GM12878 (cell line): ENCODE data around the gene MFAP3L. TPM values are rescaled to one million over a fixed set of nuclear protein-coding genes. Genes with fewer than 3 reads are reported as not detected.
"Not testable (repeated sequence)": the region's sequence is repeated elsewhere in the genome, so short reads cannot be mapped to it uniquely, and the experiment has no call there.

ENCODE experiments used
- ATAC-seq: fragments of 200-7000 bp; cut with Tn5 transposase; 3 replicates; pipeline ENCODE4 v1.9.1; 2020; ENCODE audit warnings: mild to moderate bottlenecking, moderate library complexity
- BruUV-seq: library from RNA; stranded (reverse); fragments of 400-500 nt; replicated peaks from 2 replicates; lab custom pipeline; 2021; lab: Mats Ljungman, UMichigan
- CTCF ChIA-PET: fragments of 300-600 bp; sonication (Branson Sonifier 250); formaldehyde crosslinking; extraction: SDS; loops from one replicate; lab custom pipeline; 2021; ENCODE audit warnings: inconsistent platforms; lab: Yijun Ruan, JAX
- POLR2A ChIA-PET: fragments of 350-600 bp; formaldehyde crosslinking; extraction: SDS; loops from one replicate; lab custom pipeline; 2021; ENCODE audit warnings: inconsistent platforms; lab: Charles Lee
- RAD21 ChIA-PET: fragments of 300-600 bp; sonication (Branson Sonifier 250); formaldehyde crosslinking; loops from one replicate; lab custom pipeline; 2023; ENCODE audit warnings: antibody characterized with exemption; ENCODE audit not compliant: unreplicated experiment; lab: Charles Lee
- SMC1A ChIA-PET: fragments of 300-600 bp; sonication (Branson Sonifier 250); formaldehyde crosslinking; loops from one replicate; lab custom pipeline; 2023; ENCODE audit not compliant: unreplicated experiment, uncharacterized antibody; lab: Charles Lee
- DNase-seq: peaks from one replicate; pipeline ENCODE4 v3.0.0-alpha.2; 2011; ENCODE audit warnings: low read depth, low spot score
- FAIRE-seq: peaks from 3 replicates; lab custom pipeline; 2011; peaks lifted over from hg19 to GRCh38; lab: Jason Lieb, UNC
- H2AFZ ChIP-seq: 2 replicates; pipeline ENCODE4 v1.6.0; 2011; ENCODE audit warnings: low read depth, low read length, control low read depth; ENCODE audit not compliant: control insufficient read depth
- H3K27ac ChIP-seq: 2 replicates; pipeline ENCODE4 v1.5.1; 2011; ENCODE audit warnings: control low read depth; ENCODE audit not compliant: control insufficient read depth, insufficient read depth
- H3K27me3 ChIP-seq, 2 experiments: replicated peaks in 1 of 2; 2 replicates each; pipeline versions ENCODE4 v1.6.0 to v1.6.1; 2011; ENCODE audit warnings: low read length in 1 of 2; ENCODE audit not compliant: control insufficient read depth in 2 of 2, insufficient read depth in 2 of 2
- H3K36me3 ChIP-seq, 2 experiments: 2 replicates each; pipeline ENCODE4 v1.5.1; 2011; ENCODE audit warnings: low read length in 1 of 2; ENCODE audit not compliant: control insufficient read depth in 2 of 2, insufficient read depth in 2 of 2
- H3K4me1 ChIP-seq: 2 replicates; pipeline ENCODE4 v1.6.1; 2011; ENCODE audit warnings: mild to moderate bottlenecking, low read length, moderate library complexity, mixed read lengths; ENCODE audit not compliant: control insufficient read depth, insufficient read depth
- H3K4me2 ChIP-seq: 2 replicates; pipeline ENCODE4 v1.6.0; 2011; ENCODE audit warnings: control low read depth; ENCODE audit not compliant: control insufficient read depth, insufficient read depth
- H3K4me3 ChIP-seq: fragments of 200-600 bp; sonication (generic); 2 replicates; pipeline ENCODE4 v1.5.1; 2016
- H3K79me2 ChIP-seq: 2 replicates; pipeline ENCODE4 v1.6.0; 2011; ENCODE audit warnings: low read length; ENCODE audit not compliant: control insufficient read depth, insufficient read depth
- H3K9ac ChIP-seq: 2 replicates; pipeline ENCODE4 v1.8.0; 2011; ENCODE audit warnings: low read length, control low read depth, mixed read lengths; ENCODE audit not compliant: control insufficient read depth, insufficient read depth
- H3K9me3 ChIP-seq: replicated peaks from 3 replicates; pipeline ENCODE4 v1.5.1; 2011; ENCODE audit warnings: mild to moderate bottlenecking, low read length; ENCODE audit not compliant: control insufficient read depth, insufficient read depth
- H4K20me1 ChIP-seq: 2 replicates; pipeline ENCODE4 v1.6.0; 2011; ENCODE audit not compliant: control insufficient read depth, insufficient read depth
- ATF3 ChIP-seq: IDR thresholded peaks from 2 replicates; pipeline ENCODE4 v1.6.1; 2011; ENCODE audit warnings: low read depth, mild to moderate bottlenecking, low read length, moderate library complexity, borderline replicate concordance; ENCODE audit errors: extremely low read depth
- BACH1 ChIP-seq: fragments of 450-650 bp; IDR thresholded peaks from 2 replicates; pipeline ENCODE4 v1.6.1; 2017; ENCODE audit warnings: mild to moderate bottlenecking, borderline replicate concordance
- BRCA1 ChIP-seq: IDR thresholded peaks from 2 replicates; pipeline ENCODE4 v1.6.1; 2011; ENCODE audit warnings: low read depth, low read length, improper control_type of control experiment
- FOXM1 ChIP-seq: IDR thresholded peaks from 2 replicates; pipeline ENCODE4 v1.6.1; 2012; ENCODE audit warnings: low read depth, mild to moderate bottlenecking, inconsistent platforms, low read length, moderate library complexity
- HDGF ChIP-seq: fragments of 450-650 bp; IDR thresholded peaks from 2 replicates; pipeline ENCODE4 v1.6.1; 2016; ENCODE audit warnings: antibody characterized with exemption
- MAX ChIP-seq: IDR thresholded peaks from 2 replicates; pipeline ENCODE4 v1.6.1; 2012; ENCODE audit warnings: low read depth, low read length, improper control_type of control experiment
- REST ChIP-seq: IDR thresholded peaks from 2 replicates; pipeline ENCODE4 v1.6.1; 2012; ENCODE audit warnings: mild to moderate bottlenecking, low read depth, low read length
- SP1 ChIP-seq: IDR thresholded peaks from one replicate; pipeline ENCODE4 v1.6.1; 2011; ENCODE audit warnings: low read depth, low read length
- ZBTB40 ChIP-seq: fragments of 450-650 bp; IDR thresholded peaks from 2 replicates; pipeline ENCODE4 v1.6.1; 2016; ENCODE audit warnings: mild to moderate bottlenecking, moderate library complexity, borderline replicate concordance
- WGBS: methylation state at CpG from one replicate; pipeline ENCODE4 v1.1.6; 2016; ENCODE audit warnings: low lambda C conversion rate; ENCODE audit not compliant: insufficient replicate concordance, insufficient coverage; ENCODE audit errors: missing lambda C conversion rate; 5-methylcytosine and 5-hydroxymethylcytosine counted together
- in situ Hi-C: fragments of 300-500 bp; cut with MboI; formaldehyde crosslinking; loops from 9 replicates; pipeline ENCODE4 v1.14.3; 2018; ENCODE audit warnings: mixed read lengths
- intact Hi-C: fragments of 100-400 bp; cut with micrococcal nuclease; formaldehyde crosslinking; loops from one replicate; pipeline ENCODE4 v1.14.2; 2022; ENCODE audit not compliant: unreplicated experiment
- polyA plus RNA-seq, 11 experiments: library from polyadenylated mRNA; depleted of rRNA in 4 of 11; unstranded in 6 of 11; stranded (reverse) in 5 of 11; fragments of >200 nt; fragmentation: Nextera tagmentation in 4 of 11; fragmentation: Illumina TruSeq in 1 of 11; extraction: Ambion mirVana in 4 of 11; extraction: Trizol in 1 of 11; gene quantifications; 1 replicate in 1 of 11; 2 replicates in 10 of 11; pipeline versions ENCODE4 v1.2.1 to v1.2.3, GENCODE V29; 2011 to 2016; ENCODE audit warnings: inconsistent platforms in 2 of 11, missing spikeins in 2 of 11, low read depth in 1 of 11
- total RNA-seq, 4 experiments: library from RNA; depleted of rRNA in 3 of 4; stranded (reverse); fragments of >200 nt in 3 of 4; fragmentation: Illumina TruSeq in 1 of 4; extraction: Trizol in 1 of 4; gene quantifications; 2 replicates each; pipeline versions ENCODE4 v1.2.1 to v1.2.3, GENCODE V29; 2013 to 2021

Gene MFAP3L
- total and polyA plus RNA-seq, 10 of the 15 experiments (the other 5 are each of a cell fraction or from before 2014, with no cell fraction given), result 0.10 to 3.0 TPM; not detected in 8

GRCh38 chr4:169943601-169944000 lies 82.6 kb downstream of the MFAP3L start:
- H3K27ac ChIP-seq, H3K36me3 ChIP-seq, FAIRE-seq, in situ Hi-C loops, RAD21 ChIA-PET, POLR2A ChIA-PET, H2AFZ ChIP-seq, H3K4me1 ChIP-seq, ATAC-seq, H3K79me2 ChIP-seq, CTCF ChIA-PET, H3K4me3 ChIP-seq, H3K4me2 ChIP-seq, SMC1A ChIA-PET, intact Hi-C loops, BruUV-seq, H4K20me1 ChIP-seq, H3K27me3 ChIP-seq, H3K9ac ChIP-seq, DNase-seq, H3K9me3 ChIP-seq: not testable (repeated sequence)
- 42% methylated on average over 6 of the region's 6 CpGs for WGBS

- no peak for FAIRE-seq
- in situ Hi-C loops, result no loop called here
- POLR2A ChIA-PET, result no interaction called here
- H3K4me3 ChIP-seq, result no peak overlapping the region
- no peak for DNase-seq
- 35% methylated on average over 5 of the region's 5 CpGs for WGBS
- BruUV-seq, result no TSS peak
- no peaks in the 10 kb centered on the region for H3K36me3 ChIP-seq
- H3K9me3 ChIP-seq, result no peaks in the 10 kb centered on the region
- SMC1A ChIA-PET, result no interaction called here
- H3K4me2 ChIP-seq, result no peak overlapping the region
- no peak overlapping the region for H3K27ac ChIP-seq
- RAD21 ChIA-PET, result no interaction called here
- no peak for ATAC-seq
- H3K27me3 ChIP-seq, result no peaks in the 10 kb centered on the region
- H2AFZ ChIP-seq, result no peak overlapping the region
- CTCF ChIA-PET, result no interaction called here
- H3K4me1 ChIP-seq, result no peaks in the 10 kb centered on the region
- H3K9ac ChIP-seq, result no peak overlapping the region
- intact Hi-C loops, result no loop called here
- H3K79me2 ChIP-seq, result no peaks in the 10 kb centered on the region
- H4K20me1 ChIP-seq, result no peaks in the 10 kb centered on the region
- TF ChIP-seq MAX (no peak), BRCA1 (no peak), HDGF (no peak), ATF3 (no peak), BACH1 (no peak), SP1 (no peak), ZBTB40 (no peak), FOXM1 (no peak), REST (no peak)
These were observed 85.1 kb downstream of the MFAP3L start for GRCh38 chr4:169941141-169941540.
